ENCODE measurements around the gene SAFB.

GRCh38 chr19:5646703-5647102, 23.8 kb downstream of the SAFB start:
- TF ChIP-seq, protein P1, sequence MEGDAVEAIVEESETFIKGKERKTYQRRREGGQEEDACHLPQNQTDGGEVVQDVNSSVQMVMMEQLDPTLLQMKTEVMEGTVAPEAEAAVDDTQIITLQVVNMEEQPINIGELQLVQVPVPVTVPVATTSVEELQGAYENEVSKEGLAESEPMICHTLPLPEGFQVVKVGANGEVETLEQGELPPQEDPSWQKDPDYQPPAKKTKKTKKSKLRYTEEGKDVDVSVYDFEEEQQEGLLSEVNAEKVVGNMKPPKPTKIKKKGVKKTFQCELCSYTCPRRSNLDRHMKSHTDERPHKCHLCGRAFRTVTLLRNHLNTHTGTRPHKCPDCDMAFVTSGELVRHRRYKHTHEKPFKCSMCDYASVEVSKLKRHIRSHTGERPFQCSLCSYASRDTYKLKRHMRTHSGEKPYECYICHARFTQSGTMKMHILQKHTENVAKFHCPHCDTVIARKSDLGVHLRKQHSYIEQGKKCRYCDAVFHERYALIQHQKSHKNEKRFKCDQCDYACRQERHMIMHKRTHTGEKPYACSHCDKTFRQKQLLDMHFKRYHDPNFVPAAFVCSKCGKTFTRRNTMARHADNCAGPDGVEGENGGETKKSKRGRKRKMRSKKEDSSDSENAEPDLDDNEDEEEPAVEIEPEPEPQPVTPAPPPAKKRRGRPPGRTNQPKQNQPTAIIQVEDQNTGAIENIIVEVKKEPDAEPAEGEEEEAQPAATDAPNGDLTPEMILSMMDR (conservative IDR thresholded peaks at IDR 0.05) = no peak
- no peak for TF ChIP-seq EZH2 (IDR thresholded peaks at IDR 0.05; ENCODE audit: low read depth)

Measured in PC-9 (cell line).